IPS DF 4.7 (cell line): Measurements from ENCODE around the gene TWIST2.

Source experiments
- DNase-seq: peaks from one replicate; pipeline ENCODE4 v3.0.0-alpha.2; 2013; ENCODE audit warnings: low spot score; ENCODE audit errors: extremely low read depth

Gene TWIST2

GRCh38 chr2:238847841-238848690, at the start of gene TWIST2:
TSS of gene TWIST2 (plus strand) at chr2:238848085. CDS start at chr2:238848216, 131 bp downstream.
- DNase-seq: no peak

- no peak for DNase-seq
These were observed 46.1 kb upstream of the TWIST2 start for GRCh38 chr2:238801791-238802190.

GRCh38 chr2:238802957-238803356, 44.9 kb upstream of the TWIST2 start:
- no peak for DNase-seq

- no peak for DNase-seq
These were observed 43.7 kb upstream of the TWIST2 start for GRCh38 chr2:238803996-238804870.

GRCh38 chr2:238808761-238809160, 39.1 kb upstream of the TWIST2 start:
- no peak for DNase-seq

- no peak for DNase-seq
These were observed 37.6 kb upstream of the TWIST2 start for GRCh38 chr2:238810321-238810720.

GRCh38 chr2:238811293-238811692, 36.6 kb upstream of the TWIST2 start:
- DNase-seq: no peak

GRCh38 chr2:238811759-238812158, 36.1 kb upstream of the TWIST2 start:
- no peak for DNase-seq

- DNase-seq: no peak
These were observed 34.8 kb upstream of the TWIST2 start for GRCh38 chr2:238813109-238813508.

GRCh38 chr2:238814815-238815214, 33.1 kb upstream of the TWIST2 start:
- no peak for DNase-seq

- no peak for DNase-seq
These were observed 31.6 kb upstream of the TWIST2 start for GRCh38 chr2:238816291-238816690.

GRCh38 chr2:238817382-238817781, 30.5 kb upstream of the TWIST2 start:
- no peak for DNase-seq

- DNase-seq: no peak
These were observed 30.0 kb upstream of the TWIST2 start for GRCh38 chr2:238817891-238818290.

- DNase-seq: no peak
These were observed 29.3 kb upstream of the TWIST2 start for GRCh38 chr2:238818561-238818960.

GRCh38 chr2:238820197-238820596, 27.7 kb upstream of the TWIST2 start:
- no peak for DNase-seq

GRCh38 chr2:238820916-238821315, 27.0 kb upstream of the TWIST2 start:
- DNase-seq: no peak

- no peak for DNase-seq
These were observed 26.5 kb upstream of the TWIST2 start for GRCh38 chr2:238821391-238821790.

- no peak for DNase-seq
These were observed 25.8 kb upstream of the TWIST2 start for GRCh38 chr2:238821944-238822670.

GRCh38 chr2:238822955-238823354, 24.9 kb upstream of the TWIST2 start:
- no peak for DNase-seq

GRCh38 chr2:238831177-238831576, 16.7 kb upstream of the TWIST2 start:
- DNase-seq: no peak

- DNase-seq: no peak
These were observed 12.9 kb upstream of the TWIST2 start for GRCh38 chr2:238834982-238835381.
